ENCODE measurements around the gene MBD1.
"Not testable (repeated sequence)": the region's sequence is repeated elsewhere in the genome, so short reads cannot be mapped to it uniquely, and the experiment has no call there.

The MBD1 gene

DNA sequence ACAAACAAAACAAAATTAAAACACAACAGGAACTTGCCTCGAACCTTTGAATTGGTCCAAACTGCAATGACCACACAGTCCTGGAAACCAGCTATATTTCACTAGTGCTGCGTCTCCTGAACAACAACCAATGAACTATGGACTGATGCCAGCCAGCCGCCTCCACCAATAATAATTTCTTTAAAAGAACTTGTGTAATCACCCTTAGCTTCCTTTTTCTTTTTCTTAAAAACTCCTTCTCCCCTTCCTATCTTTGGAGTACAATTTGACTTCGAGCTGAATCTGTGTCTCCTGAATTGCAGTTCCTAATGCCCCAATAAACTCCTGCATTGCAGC, 7.8 kb upstream of the MBD1 start:
- no peak for DNase-seq (ENCODE audit: low read depth in 2 of 2)

DNA sequence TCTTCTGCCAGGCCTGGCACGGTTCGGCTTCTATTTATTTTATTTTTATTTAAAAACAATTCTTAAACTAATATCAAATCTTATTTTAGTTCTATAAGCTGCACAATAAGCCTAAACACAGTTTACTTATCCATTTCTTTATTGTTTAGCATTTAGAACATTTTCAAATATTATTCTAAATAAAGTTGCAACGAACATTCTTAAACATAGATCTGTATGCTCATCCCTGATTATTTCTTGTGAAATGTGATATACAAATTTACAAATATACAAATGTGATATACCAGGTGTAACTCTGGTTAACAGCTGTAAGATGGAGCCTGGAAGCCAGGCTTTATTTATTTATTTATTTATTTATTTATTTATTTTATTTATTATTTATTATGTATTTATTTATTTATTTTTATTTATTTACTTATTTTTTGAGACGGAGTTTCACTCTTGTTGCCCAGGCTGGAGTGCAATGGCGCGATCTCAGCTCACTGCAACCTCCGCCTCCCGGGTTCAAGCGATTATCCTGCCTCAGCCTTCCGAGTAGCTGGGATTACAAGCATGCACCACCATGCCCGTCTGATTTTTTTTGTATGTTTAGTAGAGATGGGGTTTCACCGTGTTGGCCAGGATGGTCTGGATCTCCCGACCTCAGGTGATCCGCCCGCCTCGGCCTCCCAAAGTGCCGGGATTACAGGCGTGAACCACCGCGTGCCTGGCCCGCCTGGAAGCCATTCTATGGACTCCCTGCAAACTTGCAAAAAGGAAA, 7.2 kb upstream of the MBD1 start:
- not testable (repeated sequence) for DNase-seq (ENCODE audit: low read depth in 2 of 2)

DNA sequence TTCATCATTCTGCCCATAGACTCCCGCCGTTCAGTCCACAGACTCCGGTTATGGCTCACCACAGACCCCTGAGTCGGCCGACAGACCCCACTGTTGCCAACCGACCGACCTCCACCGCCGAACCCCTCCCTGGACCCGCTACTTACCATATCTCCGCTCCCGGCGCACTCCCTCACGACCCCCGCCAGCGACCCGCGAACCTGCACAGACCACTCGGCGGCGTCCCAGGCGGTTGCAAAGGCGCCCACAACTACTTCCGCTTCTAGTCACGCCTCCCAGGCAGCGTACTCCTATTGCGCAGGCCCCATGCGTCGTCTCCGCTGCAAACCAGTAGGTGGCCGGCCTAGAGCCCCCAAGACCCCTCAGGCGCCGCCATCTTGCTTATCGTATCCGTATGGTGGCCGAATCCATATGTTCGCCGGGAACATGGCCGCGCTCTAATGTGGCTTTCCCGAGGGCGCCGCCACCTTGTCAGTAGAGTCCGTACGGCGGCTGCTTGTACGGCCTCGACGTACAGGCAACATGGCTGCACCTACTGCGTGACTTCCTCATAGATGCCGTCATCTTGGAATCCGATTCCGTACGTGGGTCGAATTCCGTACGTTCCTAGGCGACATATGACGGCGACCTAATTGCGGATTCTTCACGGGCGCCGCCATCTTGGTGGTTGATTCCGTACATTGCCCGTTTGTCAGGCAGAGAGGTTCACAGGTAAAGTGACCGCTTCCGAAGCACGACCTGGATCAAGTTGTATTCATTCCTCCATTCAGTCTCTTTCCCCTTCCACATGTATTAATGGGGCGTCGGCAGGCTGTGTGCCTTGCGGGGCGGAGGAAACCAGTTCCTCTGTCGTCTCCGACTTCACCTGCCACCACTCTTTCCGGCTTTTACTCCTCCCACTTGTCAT, 6.4 kb upstream of the MBD1 start, which contains the start of gene CXXC1:
TSS of gene CXXC1 (minus strand) at position 252 of the 907 bp plus-strand sequence. CDS start at position 149, 103 bp downstream.
- DNase-seq (ENCODE audit: low read depth in 2 of 2), result peak; percentile 92 to 97

DNA sequence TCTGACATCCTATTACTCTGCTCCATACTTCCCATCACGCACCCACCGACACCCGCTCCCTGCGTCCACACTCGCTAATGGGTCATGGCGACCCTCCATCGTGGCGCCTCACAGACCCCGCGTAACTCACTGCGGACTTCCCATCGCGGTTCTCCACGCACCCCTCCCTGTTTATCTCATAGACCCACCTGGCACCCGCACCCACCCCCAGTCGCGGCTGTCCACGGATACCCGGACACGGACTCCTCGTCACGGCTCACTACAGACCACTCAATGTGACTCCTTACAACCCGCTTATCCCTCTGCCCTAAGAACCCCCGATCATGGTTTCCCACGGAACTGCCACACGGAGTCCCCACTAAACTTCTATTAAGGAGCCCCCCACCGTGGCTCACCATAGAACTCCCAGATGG, 5.7 kb upstream of the MBD1 start:
- no peak for DNase-seq (ENCODE audit: low read depth in 2 of 2)

DNA sequence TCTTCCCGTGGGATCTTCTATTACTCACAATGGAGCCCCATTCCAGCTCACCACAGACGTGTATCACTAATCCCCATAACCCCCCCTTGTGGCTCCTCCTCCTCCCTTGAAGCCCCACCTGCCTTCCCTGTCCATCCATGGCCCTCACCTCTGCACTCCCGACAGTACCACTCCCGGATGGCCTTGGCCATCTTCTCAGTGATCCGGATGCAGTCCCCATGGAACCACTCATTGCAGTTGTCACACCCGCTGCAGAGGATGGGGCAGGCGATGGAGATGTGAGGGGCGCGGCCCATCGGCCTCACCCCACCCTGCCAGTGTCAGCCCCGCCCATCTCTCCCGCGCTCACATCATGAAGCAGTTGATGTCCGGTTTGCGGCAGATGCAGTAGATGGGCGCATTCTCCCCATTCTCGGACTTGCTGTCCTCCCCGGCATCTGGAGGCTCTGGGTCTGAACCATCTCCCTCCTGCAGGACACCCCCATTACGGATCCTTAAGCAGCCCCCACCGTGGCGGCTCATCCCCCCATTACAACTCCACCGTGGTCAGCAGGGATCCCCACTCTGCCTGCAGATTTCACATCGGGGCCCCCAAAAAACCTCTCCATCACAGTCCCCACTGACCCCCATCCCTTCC, 5.2 kb upstream of the MBD1 start:
- peak in 1 of 2 experiments; percentile 35 for DNase-seq (ENCODE audit: low read depth in 2 of 2)

DNA sequence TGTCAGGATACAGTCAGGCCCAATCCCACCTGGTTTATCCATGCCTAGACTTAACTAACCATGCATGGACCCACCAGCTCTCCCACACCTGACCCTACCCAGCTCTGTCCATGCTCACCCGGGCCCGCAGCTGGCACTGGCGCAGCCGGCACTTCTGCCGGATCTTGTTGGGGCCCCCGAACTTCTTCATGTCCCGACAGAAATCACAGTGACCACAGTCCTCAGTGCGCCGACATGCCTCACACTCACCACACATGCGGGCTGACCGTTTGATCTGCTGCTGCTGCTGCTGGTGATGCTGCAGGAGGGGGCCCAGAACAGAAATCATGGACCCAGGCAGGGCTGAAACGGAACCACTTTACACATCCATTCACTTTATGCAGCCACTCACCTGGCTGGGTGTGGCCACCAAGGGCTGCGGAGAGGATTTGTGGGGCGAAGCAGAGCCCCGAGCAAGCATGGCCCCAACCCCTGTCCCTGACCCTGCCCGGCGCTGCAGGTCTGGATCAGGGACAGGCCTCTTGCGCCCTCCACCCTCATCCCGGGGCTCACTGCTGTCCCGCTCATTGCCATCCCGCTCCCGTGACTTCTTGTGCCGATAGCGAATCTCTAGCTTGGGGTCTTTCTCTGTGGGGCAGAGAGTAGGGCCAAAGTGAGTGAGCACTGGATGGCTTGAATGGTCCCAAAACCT, 4.5 kb upstream of the MBD1 start:
- DNase-seq (ENCODE audit: low read depth in 2 of 2), result no peak

DNA sequence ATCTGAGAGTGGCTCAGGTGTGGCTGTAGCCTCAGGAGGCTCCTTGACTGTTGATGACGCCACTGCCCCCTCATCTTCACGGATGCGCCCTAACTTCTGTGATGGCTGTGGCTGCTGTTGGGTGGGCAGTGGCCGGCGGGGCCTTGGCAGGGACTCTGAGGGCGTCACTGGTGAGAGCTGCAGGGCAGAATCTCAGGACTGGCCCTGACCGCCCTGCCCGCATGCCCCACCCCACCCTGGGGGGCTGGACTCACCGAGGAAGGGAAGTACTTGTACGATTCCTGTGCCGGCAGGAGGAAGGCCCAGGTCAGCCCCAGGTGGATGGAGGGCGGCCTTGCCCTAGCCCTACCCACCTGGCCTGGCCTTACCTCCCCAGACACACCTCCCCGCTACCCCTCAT, 3.7 kb upstream of the MBD1 start:
- no peak for DNase-seq (ENCODE audit: low read depth in 2 of 2)

DNA sequence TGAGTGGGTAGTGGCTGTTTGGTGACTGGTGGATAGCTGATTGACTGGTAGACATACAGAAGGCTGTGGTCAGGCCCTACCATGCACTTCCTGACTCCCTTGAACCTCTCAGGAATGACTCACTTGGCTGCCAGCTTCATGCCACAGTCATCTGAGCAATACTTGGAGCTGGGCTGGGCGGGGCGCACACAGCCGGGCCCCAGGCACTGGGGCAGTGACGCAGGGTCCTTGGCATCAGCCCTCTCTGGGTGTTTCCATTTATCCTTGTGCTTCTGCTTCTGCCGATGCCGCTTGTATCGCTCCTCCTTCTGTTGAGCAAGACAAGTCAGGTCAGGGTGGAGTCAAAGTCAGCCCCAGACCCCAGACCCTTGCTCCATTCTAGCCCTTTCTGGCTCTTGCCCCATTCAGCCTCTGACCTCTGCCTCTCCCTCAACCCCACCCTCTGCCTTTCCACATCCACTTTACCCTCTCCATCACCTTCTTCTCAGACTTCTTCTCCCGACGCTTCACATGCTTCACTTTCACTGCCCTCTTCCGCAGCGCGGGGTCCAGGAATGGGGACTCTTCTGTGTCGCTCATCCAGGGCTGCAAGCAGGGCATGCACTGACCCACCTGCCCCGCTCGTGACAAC, 3.0 kb upstream of the MBD1 start:
- no peak for DNase-seq (ENCODE audit: low read depth in 2 of 2)

DNA sequence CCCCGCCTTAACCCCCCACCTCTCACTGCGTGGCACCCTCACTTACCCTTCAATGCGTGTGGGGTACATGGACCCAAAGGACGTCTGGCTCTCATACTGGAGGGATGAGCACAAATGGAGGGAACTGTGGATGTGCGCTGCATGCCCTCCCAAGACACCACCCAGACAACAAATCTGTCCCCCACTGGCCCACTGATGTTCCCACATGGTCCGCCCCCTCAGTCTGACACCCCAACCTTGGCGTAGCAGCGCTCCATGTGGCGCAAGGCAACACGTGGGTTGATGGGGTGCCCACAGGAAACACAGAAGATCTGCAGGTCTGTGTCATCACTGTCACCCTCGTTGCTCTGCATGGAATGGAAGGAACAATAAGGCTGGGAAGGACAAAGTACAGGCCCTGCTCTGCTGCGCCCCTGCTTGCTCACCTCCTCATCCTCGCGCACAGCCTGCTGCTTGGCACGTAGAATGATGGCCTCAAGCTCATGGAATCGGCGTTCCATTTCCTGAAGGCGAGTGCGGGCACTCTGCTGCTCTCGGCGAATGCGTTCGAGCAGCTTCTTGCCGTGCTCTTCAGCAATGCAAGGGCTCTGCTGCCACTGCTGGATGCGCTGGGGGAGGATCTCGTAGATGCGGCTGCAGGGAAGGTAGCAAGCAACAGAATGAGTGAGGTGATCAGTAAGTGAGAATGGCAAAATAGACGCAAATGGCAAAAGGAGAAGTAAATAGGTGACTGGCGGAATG, 2.3 kb upstream of the MBD1 start:
- no peak for DNase-seq (ENCODE audit: low read depth in 2 of 2)

DNA sequence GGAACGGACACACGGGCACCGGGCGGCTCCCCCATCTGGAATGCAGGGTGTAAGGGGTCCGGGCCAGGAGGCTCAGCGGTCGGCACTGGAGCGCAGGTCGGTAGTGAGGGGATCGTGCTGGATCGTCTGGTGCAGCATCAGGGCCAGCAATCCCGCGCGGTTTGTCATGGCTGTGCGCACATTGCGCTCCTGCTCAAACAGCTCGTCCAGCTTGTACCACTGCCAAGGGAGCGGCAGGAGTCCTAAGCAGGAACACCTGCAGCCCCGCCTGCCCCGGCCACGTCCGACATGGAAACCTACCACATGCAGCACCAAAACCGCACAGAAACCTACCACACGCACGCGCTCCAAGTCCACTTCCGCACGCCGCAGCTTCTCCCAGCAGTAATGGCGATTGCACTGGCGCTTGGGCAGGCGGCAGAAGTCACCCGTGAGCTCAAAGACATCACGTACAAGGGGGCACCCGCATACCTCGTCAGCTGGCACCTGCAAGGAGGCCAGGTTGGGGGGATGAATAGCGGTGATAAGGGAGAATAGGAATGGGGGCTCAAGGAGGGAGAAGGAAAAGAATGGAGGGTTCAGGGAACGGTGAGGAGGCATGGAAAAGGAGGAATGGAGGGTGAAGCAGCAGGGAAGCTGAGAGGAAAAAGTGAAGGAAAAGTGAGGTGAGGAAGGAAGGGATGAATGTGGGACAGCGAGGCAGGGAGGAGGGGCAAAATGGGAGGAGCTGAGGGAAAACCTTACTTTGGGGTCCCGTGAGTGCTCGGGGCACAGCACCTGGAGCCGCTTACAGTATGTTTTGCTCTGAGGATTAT, 1.4 kb upstream of the MBD1 start:
- DNase-seq (ENCODE audit: low read depth in 2 of 2), result no peak

DNA sequence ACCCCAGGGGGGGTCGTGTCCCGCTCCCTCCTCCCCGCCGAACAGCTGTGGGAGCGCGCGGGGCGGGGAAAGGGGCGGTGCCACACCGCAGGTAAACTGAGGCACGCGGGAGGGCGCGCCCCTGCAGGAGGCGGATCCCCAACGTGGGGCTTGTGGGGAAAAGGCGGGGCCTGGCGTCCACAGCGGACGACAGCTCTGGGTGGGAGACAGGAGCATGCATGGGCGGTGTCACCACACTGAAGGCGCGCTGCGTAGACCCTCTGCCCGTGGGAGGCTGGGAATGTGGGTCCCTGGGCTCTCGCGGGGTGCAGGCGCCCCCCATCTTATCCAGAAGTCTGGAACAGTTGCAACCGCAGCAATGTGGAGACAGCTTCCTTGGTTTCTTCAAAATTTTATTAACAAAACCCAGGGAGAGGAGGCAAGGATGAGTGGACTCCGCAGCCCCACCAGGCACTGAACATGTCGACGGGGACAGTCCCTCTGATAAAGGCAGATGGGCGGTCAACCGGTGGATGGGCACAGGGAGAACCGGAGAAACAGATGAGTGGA, 723 bp upstream of the MBD1 start:
- no peak for DNase-seq (ENCODE audit: low read depth in 2 of 2)

DNA sequence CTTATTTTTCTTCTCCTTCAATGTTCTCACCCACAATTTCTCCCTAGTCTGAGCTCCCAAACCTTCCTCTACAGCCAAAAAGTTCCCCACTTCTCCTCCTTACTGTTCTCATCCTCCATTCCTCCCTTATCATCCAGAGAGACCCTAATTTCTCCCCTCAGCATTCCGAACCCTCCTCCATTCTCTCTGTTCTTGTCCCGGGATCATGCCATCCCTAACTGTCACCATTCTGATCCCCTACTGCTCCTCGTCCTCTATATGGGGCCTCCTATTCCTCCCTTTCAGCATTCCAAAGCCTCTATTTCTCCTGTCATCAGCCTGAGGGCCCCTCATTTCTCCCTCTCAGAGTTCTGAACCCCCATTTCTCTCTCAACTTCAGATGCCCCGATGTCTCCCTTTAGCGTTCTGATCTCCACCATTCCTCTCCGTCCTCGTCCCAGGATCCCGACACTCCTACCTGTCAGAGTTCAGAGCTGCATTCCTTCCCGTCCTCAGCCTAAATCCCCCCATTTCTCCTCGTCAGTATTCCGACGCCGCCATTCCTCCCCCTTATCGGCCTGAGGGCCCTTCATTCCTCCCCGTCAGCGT, 522 bp downstream of the MBD1 start:
- DNase-seq (ENCODE audit: low read depth in 2 of 2), result no peak

DNA sequence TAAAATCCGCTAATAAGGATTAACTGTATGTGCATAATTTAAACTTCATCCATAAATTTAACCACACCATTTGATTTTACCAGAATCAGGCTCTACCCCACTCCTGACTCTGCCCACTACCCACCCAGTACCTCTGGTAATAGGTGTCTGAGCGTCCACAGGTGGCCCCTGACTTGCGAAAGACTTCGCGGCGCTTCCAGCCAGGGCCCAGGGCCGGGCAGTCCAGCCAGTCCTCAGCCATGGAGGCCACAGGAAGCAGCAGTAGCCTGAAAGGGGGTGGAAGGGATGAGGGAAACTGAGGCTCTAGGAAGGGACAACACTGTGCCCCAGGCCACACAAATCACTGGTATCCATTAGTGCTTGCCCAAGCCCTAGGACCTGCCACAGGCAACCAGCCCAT, 1.6 kb downstream of the MBD1 start:
- DNase-seq (ENCODE audit: low read depth in 2 of 2), result no peak

DNA sequence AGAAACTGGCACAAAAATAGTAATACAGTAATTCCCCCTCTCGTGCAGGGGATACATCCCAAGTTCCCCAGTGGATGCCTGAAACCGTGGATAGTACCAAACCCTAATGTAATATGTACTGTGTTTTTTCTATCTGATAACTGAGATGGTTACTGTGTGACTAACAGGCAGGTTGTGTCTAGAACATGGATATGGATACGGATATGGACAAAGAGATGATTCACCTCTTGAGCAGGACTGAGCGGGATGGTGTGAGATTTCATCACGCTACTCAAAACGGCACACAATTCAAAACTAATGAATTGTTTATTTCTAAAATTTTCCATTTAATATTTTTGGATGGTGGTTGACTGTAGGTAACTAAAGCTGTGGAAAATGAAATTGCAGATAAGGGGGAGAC, 3.4 kb downstream of the MBD1 start:
- DNase-seq (ENCODE audit: low read depth in 2 of 2), result no peak

DNA sequence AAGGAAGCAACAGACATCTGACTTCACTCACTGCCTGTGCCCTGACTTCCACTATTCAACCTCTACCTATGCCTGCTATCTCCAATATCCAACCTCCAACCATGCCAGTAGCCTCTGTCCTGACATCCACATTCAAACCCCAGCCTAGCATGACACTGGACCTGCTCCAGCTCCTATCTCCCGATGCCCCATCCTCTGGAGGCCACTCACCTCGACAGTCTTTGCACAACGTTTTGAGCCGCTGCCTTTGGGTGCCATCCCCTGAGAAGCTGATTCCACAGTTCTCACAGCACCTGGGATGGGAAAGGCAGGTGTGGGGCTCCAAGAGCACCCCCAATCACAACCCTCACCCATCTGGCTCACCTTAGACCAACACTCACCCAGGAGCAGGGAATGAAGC, 4.9 kb downstream of the MBD1 start:
- DNase-seq (ENCODE audit: low read depth in 2 of 2), result no peak

DNA sequence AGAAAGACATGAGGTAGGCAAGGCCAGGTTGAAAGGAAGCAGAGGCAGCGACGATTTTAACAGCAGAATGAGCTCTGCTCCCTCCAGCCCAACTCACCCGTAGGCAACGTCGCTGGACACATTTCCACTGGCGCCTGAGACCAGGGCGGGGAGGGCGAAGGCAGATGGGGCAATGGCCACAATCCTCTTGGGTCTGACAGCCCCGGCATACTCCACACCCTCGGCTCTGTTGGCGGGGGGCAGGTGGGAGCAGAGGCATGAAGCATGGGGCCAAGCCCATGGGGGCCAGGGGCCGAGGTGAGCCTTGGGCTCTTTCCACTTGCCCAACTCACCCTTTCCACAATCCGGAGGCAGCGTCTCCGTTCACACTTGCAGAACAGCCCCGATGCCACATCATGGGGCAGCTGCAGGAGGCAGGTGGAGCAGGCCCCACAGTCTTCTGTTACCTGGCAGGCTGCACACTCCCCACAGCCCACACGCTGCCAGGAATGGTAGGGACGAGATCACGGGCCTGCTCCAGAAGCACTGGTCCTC, 5.8 kb downstream of the MBD1 start:
- no peak for DNase-seq (ENCODE audit: low read depth in 2 of 2)

DNA sequence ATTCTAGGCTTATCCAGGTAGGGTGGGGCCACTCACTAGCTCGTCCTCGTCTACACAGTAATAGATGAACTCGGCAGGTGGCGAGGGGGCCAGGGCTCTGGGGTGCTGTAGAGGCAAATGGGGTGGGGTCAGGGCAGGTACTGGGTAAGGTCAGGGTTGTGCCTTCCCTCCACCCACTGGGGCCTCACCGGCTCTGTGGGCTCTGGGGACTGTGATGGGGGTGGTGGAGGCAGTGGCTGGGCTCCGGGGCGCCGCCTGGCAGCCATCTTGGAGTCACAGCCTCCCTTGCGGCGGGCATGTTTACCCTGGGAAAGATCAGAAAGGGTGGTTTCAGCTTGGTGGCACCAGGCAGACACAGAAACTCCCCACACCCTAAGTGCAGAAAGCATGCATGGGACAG, 6.4 kb downstream of the MBD1 start:
- no peak for DNase-seq (ENCODE audit: low read depth in 2 of 2)

DNA sequence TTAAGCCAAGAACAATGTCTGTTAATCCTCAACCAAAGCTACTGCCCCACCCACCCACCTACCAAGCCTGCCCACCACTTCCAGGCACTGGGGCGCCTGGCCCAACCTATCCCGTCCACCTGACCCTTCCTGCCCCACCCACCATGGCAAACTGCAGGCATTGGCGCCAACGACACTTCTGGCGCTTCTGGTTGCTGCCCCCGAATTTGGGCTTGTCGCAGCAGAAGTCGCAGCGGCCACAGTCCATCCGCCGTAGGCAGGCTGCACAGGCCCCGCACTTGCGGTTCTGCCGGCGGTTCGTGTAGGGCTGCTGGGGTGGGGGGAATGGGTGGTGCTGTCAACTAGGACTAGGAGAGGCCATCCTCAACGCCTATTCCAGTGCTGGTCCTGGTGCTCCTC, 7.3 kb downstream of the MBD1 start:
- no peak for DNase-seq (ENCODE audit: low read depth in 2 of 2)
